Measurements from ENCODE around the gene FBN3.
"Not testable (repeated sequence)": the region's sequence is repeated elsewhere in the genome, so short reads cannot be mapped to it uniquely, and the experiment has no call there.

Gene FBN3

GRCh38 chr19:8115805-8116396 lies 33.5 kb downstream of the FBN3 start:
- DNase-seq, result no peak

GRCh38 chr19:8113017-8113416 lies 36.4 kb downstream of the FBN3 start:
- no peak for DNase-seq

GRCh38 chr19:8111376-8111775 lies 38.0 kb downstream of the FBN3 start:
- no peak for DNase-seq

- DNase-seq, result no peak
Observed at GRCh38 chr19:8110931-8111330, 38.5 kb downstream of the FBN3 start.

- DNase-seq, result no peak
Observed at GRCh38 chr19:8109890-8110662, 39.3 kb downstream of the FBN3 start.

GRCh38 chr19:8109455-8109854 lies 39.9 kb downstream of the FBN3 start:
- no peak for DNase-seq

GRCh38 chr19:8108560-8109445 lies 40.6 kb downstream of the FBN3 start:
- DNase-seq, result no peak

GRCh38 chr19:8107301-8107903 lies 42.0 kb downstream of the FBN3 start:
- DNase-seq, result no peak

GRCh38 chr19:8105471-8105870 lies 43.9 kb downstream of the FBN3 start:
- no peak for DNase-seq

- not testable (repeated sequence) for DNase-seq
Observed at GRCh38 chr19:8101910-8102309, 47.5 kb downstream of the FBN3 start.

- DNase-seq, result no peak
Observed at GRCh38 chr19:8101311-8101710, 48.1 kb downstream of the FBN3 start.

GRCh38 chr19:8097681-8098567 lies 51.5 kb downstream of the FBN3 start:
- no peak for DNase-seq

- no peak for DNase-seq
Observed at GRCh38 chr19:8097198-8097597, 52.2 kb downstream of the FBN3 start.

GRCh38 chr19:8096071-8096470 lies 53.3 kb downstream of the FBN3 start:
- DNase-seq, result no peak

- no peak for DNase-seq
Observed at GRCh38 chr19:8095354-8095886, 54.0 kb downstream of the FBN3 start.

GRCh38 chr19:8094336-8094735 lies 55.1 kb downstream of the FBN3 start:
- DNase-seq, result no peak

GRCh38 chr19:8093740-8094139 lies 55.7 kb downstream of the FBN3 start:
- DNase-seq, result no peak

GRCh38 chr19:8090950-8091349 lies 58.4 kb downstream of the FBN3 start:
- no peak for DNase-seq

- DNase-seq, result no peak
Observed at GRCh38 chr19:8089664-8090601, 59.5 kb downstream of the FBN3 start.

GRCh38 chr19:8088752-8089663 lies 60.4 kb downstream of the FBN3 start:
- DNase-seq, result no peak

Data from CD4-positive, alpha-beta T cell treated with Interleukin-15 for 1 hour (primary cell).